ENCODE data around the gene ST3GAL4. TPM values are rescaled to one million over a fixed set of nuclear protein-coding genes. Genes with fewer than 3 reads are reported as not detected.

Gene ST3GAL4
- total and polyA plus RNA-seq, 2 experiments from 2014 or later: 27.3 to 53.3 TPM

DNA sequence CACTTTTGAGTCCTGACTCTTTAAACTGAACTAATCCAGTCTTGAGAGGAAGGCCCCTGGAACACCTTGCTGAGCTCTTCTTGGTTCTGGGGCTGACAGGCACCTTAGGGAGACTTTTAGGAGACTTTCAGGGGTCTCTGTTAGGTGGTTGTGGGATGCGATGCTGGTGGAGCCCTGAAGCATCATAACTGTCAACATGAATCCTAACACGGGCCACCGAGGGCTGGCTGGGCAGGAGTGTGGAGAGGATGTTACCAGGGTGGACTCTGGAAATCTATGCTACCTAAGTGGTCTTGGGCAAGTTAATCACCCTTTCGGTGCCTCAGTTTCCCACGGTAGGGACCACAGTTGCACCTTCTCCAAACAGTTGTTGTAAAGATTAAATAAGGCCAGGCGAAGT is 106.5 kb downstream of the ST3GAL4 start:
- Histone ChIP-seq H3K9ac (no peak overlapping the region), H2AFZ (no peak overlapping the region)
- 69% methylated on average over 6 of the region's 6 CpGs for WGBS, 2 experiments (ENCODE audit: low coverage in 1 of 2, low lambda C conversion rate in 2 of 2, missing lambda C conversion rate in 2 of 2)

DNA sequence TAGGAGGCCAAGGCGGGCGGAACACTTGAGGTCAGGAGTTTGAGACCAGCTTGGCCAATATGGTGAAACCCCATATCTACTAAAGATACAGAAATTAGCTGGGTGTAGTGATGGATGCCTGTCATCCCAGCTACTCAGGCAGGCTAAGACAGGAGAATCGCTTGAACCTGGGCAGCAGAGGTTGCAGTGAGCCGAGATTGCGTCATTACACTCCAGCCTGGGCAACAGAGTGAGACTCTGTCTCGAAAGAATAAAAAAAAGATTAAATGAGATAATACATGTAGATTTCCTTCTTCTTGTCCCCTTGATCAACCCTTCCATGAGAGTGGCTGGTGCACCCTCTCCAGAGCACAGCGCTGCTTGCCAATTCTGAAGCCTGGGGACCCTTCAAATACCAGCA is 106.9 kb downstream of the ST3GAL4 start:
- in situ Hi-C loops (cut with MboI): no loop called here
- Histone ChIP-seq H3K79me2 (ENCODE audit: insufficient read depth) (no peaks in the 10 kb centered on the region), H4K20me1 (ENCODE audit: insufficient read depth) (no peaks in the 10 kb centered on the region), H3K9me3 (ENCODE audit: low read depth) (no peaks in the 10 kb centered on the region), H3K36me3 (ENCODE audit: low read depth) (no peaks in the 10 kb centered on the region), H3K4me1 (ENCODE audit: insufficient read depth) (peaks cover 3% of the 10 kb centered on the region; the same call in 1 of the 2 replicates), H3F3A (ENCODE audit: insufficient read depth) (no peaks in the 10 kb centered on the region), H3K27ac (no peak overlapping the region), H3K4me3 (no peak overlapping the region), H3K27me3 (replicated peaks; ENCODE audit: insufficient read depth) (no peaks in the 10 kb centered on the region), H3K9me2 (ENCODE audit: insufficient read depth) (no peaks in the 10 kb centered on the region), H3K4me2 (ENCODE audit: unreplicated experiment) (no peak overlapping the region), H2AFZ (no peak overlapping the region), H3K9ac (no peak overlapping the region)
- DNase-seq: no peak
- no peak for TF ChIP-seq EZH2 (IDR thresholded peaks at IDR 0.05; ENCODE audit: insufficient read depth, poor library complexity, severe bottlenecking)
- TF ChIP-seq EZH2phosphoT487 (IDR thresholded peaks at IDR 0.05; ENCODE audit: insufficient read depth, low read depth): no peak
- WGBS, 2 experiments (ENCODE audit: low coverage in 1 of 2, low lambda C conversion rate in 2 of 2, missing lambda C conversion rate in 2 of 2): 96 to 100% methylated on average over 7 of the region's 7 CpGs

More for the DNA sequence above, 106.5 kb downstream of the ST3GAL4 start:
- no peak for DNase-seq
- H3K4me3 ChIP-seq: no peak overlapping the region
- no peaks in the 10 kb centered on the region for H3K9me2 ChIP-seq (ENCODE audit: insufficient read depth)
- in situ Hi-C loops (cut with MboI): no loop called here
- H3F3A ChIP-seq (ENCODE audit: insufficient read depth): no peaks in the 10 kb centered on the region
- H3K36me3 ChIP-seq (ENCODE audit: low read depth): no peaks in the 10 kb centered on the region
- H3K4me1 ChIP-seq (ENCODE audit: insufficient read depth): peaks cover 3% of the 10 kb centered on the region; the same call in 1 of the 2 replicates
- no peak overlapping the region for H3K27ac ChIP-seq
- H4K20me1 ChIP-seq (ENCODE audit: insufficient read depth): no peaks in the 10 kb centered on the region
- H3K79me2 ChIP-seq (ENCODE audit: insufficient read depth): no peaks in the 10 kb centered on the region
- H3K4me2 ChIP-seq (ENCODE audit: unreplicated experiment): no peak overlapping the region
- no peaks in the 10 kb centered on the region for H3K27me3 ChIP-seq (replicated peaks; ENCODE audit: insufficient read depth)
- TF ChIP-seq EZH2phosphoT487 (IDR thresholded peaks at IDR 0.05; ENCODE audit: insufficient read depth, low read depth): no peak
- TF ChIP-seq EZH2 (IDR thresholded peaks at IDR 0.05; ENCODE audit: insufficient read depth, poor library complexity, severe bottlenecking): no peak
- no peaks in the 10 kb centered on the region for H3K9me3 ChIP-seq (ENCODE audit: low read depth)

Small RNAs within 50 kb of the gene (small RNA-seq; reads per million reads assigned to genes)
- not detected for gene AP001318.3 (ENCODE audit: low read depth, low replicate concordance)

Other genes starting within 250 kb of the ST3GAL4 start
- gene RPUSD4, start 144.0 kb upstream of the ST3GAL4 start, total RNA-seq (2014; rRNA removed; shearing (Covaris generic)): 21.3 and 25.4 TPM in 2 replicates
- 12.0 and 12.1 TPM in 2 replicates for gene RPUSD4, start 144.0 kb upstream of the ST3GAL4 start, polyA plus RNA-seq (2016; fragmentation: Nextera tagmentation; extraction: Ambion mirVana)
- 23.1 and 25.4 TPM in 2 replicates for gene FAM118B, start 143.9 kb upstream of the ST3GAL4 start, total RNA-seq (2014; rRNA removed; shearing (Covaris generic))
- gene FAM118B, start 143.9 kb upstream of the ST3GAL4 start, polyA plus RNA-seq (2016; fragmentation: Nextera tagmentation; extraction: Ambion mirVana): 29.5 and 30.5 TPM in 2 replicates
- 142 and 151 TPM in 2 replicates for gene SRPRA, start 86.8 kb upstream of the ST3GAL4 start, total RNA-seq (2014; rRNA removed; shearing (Covaris generic))
- gene SRPRA, start 86.8 kb upstream of the ST3GAL4 start, polyA plus RNA-seq (2016; fragmentation: Nextera tagmentation; extraction: Ambion mirVana): 122 and 125 TPM in 2 replicates
- 14.1 and 22.0 TPM in 2 replicates for gene FOXRED1, start 86.5 kb upstream of the ST3GAL4 start, total RNA-seq (2014; rRNA removed; shearing (Covaris generic))
- gene FOXRED1, start 86.5 kb upstream of the ST3GAL4 start, polyA plus RNA-seq (2016; fragmentation: Nextera tagmentation; extraction: Ambion mirVana): 9.0 and 9.3 TPM in 2 replicates
- 3.8 TPM in 2 replicates for gene TIRAP, start 72.6 kb upstream of the ST3GAL4 start, total RNA-seq (2014; rRNA removed; shearing (Covaris generic))
- 2.8 and 3.2 TPM in 2 replicates for gene TIRAP, start 72.6 kb upstream of the ST3GAL4 start, polyA plus RNA-seq (2016; fragmentation: Nextera tagmentation; extraction: Ambion mirVana)
- 12.1 and 12.4 TPM in 2 replicates for gene DCPS, start 51.6 kb upstream of the ST3GAL4 start, total RNA-seq (2014; rRNA removed; shearing (Covaris generic))
- gene DCPS, start 51.6 kb upstream of the ST3GAL4 start, polyA plus RNA-seq (2016; fragmentation: Nextera tagmentation; extraction: Ambion mirVana): 26.1 and 30.1 TPM in 2 replicates

Data from GM23248 (cell line).